Fibroblast of lung (primary cell): ENCODE measurements around the gene OR2AT4.

Experiments
- CTCF ChIP-seq, 2 donors: IDR thresholded peaks in 1 of 2; conservative IDR thresholded peaks in 1 of 2; 1 replicate in 1 of 2; 2 replicates in 1 of 2; pipeline ENCODE4 v1.5.1; 2011 to 2012; ENCODE audit warnings: low read length in 2 of 2, control low read depth in 1 of 2, inconsistent platforms in 1 of 2, low read depth in 1 of 2, mild to moderate bottlenecking in 1 of 2
- EZH2 ChIP-seq: IDR thresholded peaks from 2 replicates; pipeline ENCODE4 v1.5.1; 2012; ENCODE audit warnings: low read length, control low read depth, mild to moderate bottlenecking; ENCODE audit errors: missing control alignments

GRCh38 chr11:75144716-75145014 lies 48.0 kb upstream of the OR2AT4 start:
- TF ChIP-seq CTCF (conservative IDR thresholded peaks at IDR 0.05 in 1 of 2, IDR thresholded peaks at IDR 0.05 in 1 of 2; ENCODE audit: low read depth in 1 of 2, low read length in 2 of 2) (no peak), EZH2 (no peak)
